Measurements from ENCODE around the gene C4BPB. TPM values are rescaled to one million over a fixed set of nuclear protein-coding genes. Genes with fewer than 3 reads are reported as not detected.

Gene C4BPB
- total RNA-seq (2016; rRNA removed; fragmentation: Illumina TruSeq; extraction: Trizol) = 115 and 155 TPM in 2 replicates
- 32.6 and 35.5 TPM in 2 replicates for total RNA-seq (2016; cell fraction: cytosol; rRNA removed; fragmentation: Illumina TruSeq; extraction: Trizol; ENCODE audit: low read depth)
- 103 and 158 TPM in 2 replicates for total RNA-seq (2016; cell fraction: insoluble cytoplasmic fraction; rRNA removed; fragmentation: Illumina TruSeq; extraction: Trizol)
- total RNA-seq (2016; cell fraction: membrane; rRNA removed; fragmentation: Illumina TruSeq; extraction: Trizol) = 54.7 and 56.1 TPM in 2 replicates
- 137 and 149 TPM in 2 replicates for total RNA-seq (2016; cell fraction: nucleus; rRNA removed; fragmentation: Illumina TruSeq; extraction: Trizol)
- polyA plus RNA-seq (2011; rRNA removed) = 266 and 267 TPM in 2 replicates
- polyA plus RNA-seq (2011; cell fraction: cytosol; rRNA removed) = 125 and 190 TPM in 2 replicates
- 342 and 476 TPM in 2 replicates for polyA plus RNA-seq (2011; cell fraction: nucleus; rRNA removed)
- 127 and 145 TPM in 2 replicates for polyA plus RNA-seq (2012)
- 28.4 and 30.6 TPM in 2 replicates for polyA plus RNA-seq (2016; cell fraction: cytosol; fragmentation: Illumina TruSeq; extraction: Trizol; ENCODE audit: low read depth)
- polyA plus RNA-seq (2016; cell fraction: insoluble cytoplasmic fraction; fragmentation: Illumina TruSeq; extraction: Trizol; ENCODE audit: low read depth) = 83.2 and 84.7 TPM in 2 replicates
- 38.4 and 38.5 TPM in 2 replicates for polyA plus RNA-seq (2016; cell fraction: membrane; fragmentation: Illumina TruSeq; extraction: Trizol; ENCODE audit: low read depth)
- 222 and 224 TPM in 2 replicates for polyA plus RNA-seq (2016; cell fraction: nucleus; fragmentation: Illumina TruSeq; extraction: Trizol; ENCODE audit: insufficient read depth, low read depth)
- 81.3 and 321 TPM in 2 replicates for polyA minus RNA-seq (2011; rRNA and poly(A)+ RNA removed; ENCODE audit: low replicate concordance)
- 34.7 and 50.0 TPM in 2 replicates for polyA minus RNA-seq (2011; cell fraction: cytosol; rRNA and poly(A)+ RNA removed)
- 175 and 265 TPM in 2 replicates for polyA minus RNA-seq (2011; cell fraction: nucleus; rRNA and poly(A)+ RNA removed)
- percentile 95 among the genes with signal in this experiment for Bru-seq, nascent RNA
- BruChase-seq, experiment 1, labeled RNA remaining after a 6-hour chase = percentile 96 among the genes with signal in this experiment
- BruChase-seq, experiment 2, labeled RNA remaining after a 2-hour chase = percentile 96 among the genes with signal in this experiment
- long read RNA-seq, experiment 1, transcript C4BPB-202 (6 exons, 1,113 nt) = minor isoform, 36 of 165 reads
- long read RNA-seq, experiment 1, transcript C4BPB-201 (6 exons, 1,117 nt) = major isoform, 74 of 165 reads
- long read RNA-seq, experiment 1, transcript C4BPB-204 (7 exons, 949 nt) = minor isoform, 21 of 165 reads
- long read RNA-seq, experiment 1, transcript C4BPB-203 (7 exons, 978 nt) = minor isoform, 7 of 165 reads
- long read RNA-seq, experiment 1, partial matches to known transcripts = 6 of 165 reads
- long read RNA-seq, experiment 1, other reads (novel, unspliced or antisense) = 20 of 165 reads
- long read RNA-seq, experiment 2, transcript C4BPB-202 (6 exons, 1,113 nt) = minor isoform, 27 of 166 reads
- long read RNA-seq, experiment 2, transcript C4BPB-204 (7 exons, 949 nt) = minor isoform, 8 of 166 reads
- long read RNA-seq, experiment 2, transcript C4BPB-201 (6 exons, 1,117 nt) = major isoform, 59 of 166 reads
- long read RNA-seq, experiment 2, partial matches to known transcripts = 22 of 166 reads
- long read RNA-seq, experiment 2, other reads (novel, unspliced or antisense) = 43 of 166 reads

GRCh38 chr1:207088701-207089626 lies at the start of gene C4BPB:
Gene C4BPB, plus strand, starts transcription at chr1:207088860. Its CDS starts 672 bp downstream, at chr1:207089532.
- Histone ChIP-seq H3K9ac (ENCODE audit: insufficient read depth, low read depth, low read length) (peak within 1 kb of the TSS; percentile 84), H3K4me3 (replicated peaks in 1 of 3; ENCODE audit: insufficient read depth in 1 of 3, low read depth in 2 of 3, low read length in 3 of 3) (peak within 1 kb of the TSS; percentile 70 to 94 (median 75))
- intact Hi-C loops (cut with micrococcal nuclease; ENCODE audit: unreplicated experiment) = loop anchor here (2.0 to 5.0 kb wide), 4 partner anchors 16 to 233 kb away; partner anchors contain the start of genes C4BPA and CD55
- TF ChIP-seq NR2F6 (IDR thresholded peaks at IDR 0.05) = peak; percentile 83
- TF ChIP-seq NR2F6 (CRISPR knock-in tag; IDR thresholded peaks at IDR 0.05) = peak; percentile 91
- peak; percentile 63; the same call in 1 of the 2 replicates for TF ChIP-seq THAP11 (CRISPR knock-in tag; IDR thresholded peaks at IDR 0.05)
- TF ChIP-seq TRIM22 (IDR thresholded peaks at IDR 0.05) = no peak
- no peak for TF ChIP-seq PTBP1 (IDR thresholded peaks at IDR 0.05; ENCODE audit: low read depth, low read length, poor library complexity, severe bottlenecking)
- TF ChIP-seq MAFK (conservative IDR thresholded peaks at IDR 0.05 in 1 of 2, IDR thresholded peaks at IDR 0.05 in 1 of 2; ENCODE audit: low read length in 2 of 2) = 0 out of 4 replicates have a peak, but pooled peaks of 1 of the 2 experiments have one; percentile 3
- TF ChIP-seq UBTF (CRISPR knock-in tag; IDR thresholded peaks at IDR 0.05) = peak; percentile 36; the same call in 1 of the 2 replicates
- no peak for TF ChIP-seq AKAP8 (CRISPR knock-in tag; IDR thresholded peaks at IDR 0.05)
- peak; percentile 76 for TF ChIP-seq ZEB1 (IDR thresholded peaks at IDR 0.05; ENCODE audit: insufficient replicate concordance, low read depth)
- no peak for TF ChIP-seq SOX6 (IDR thresholded peaks at IDR 0.05)
- peak; percentile 93 for TF ChIP-seq SOX6 (CRISPR knock-in tag; IDR thresholded peaks at IDR 0.05)
- TF ChIP-seq NFYB (CRISPR knock-in tag; IDR thresholded peaks at IDR 0.05) = no peak
- no peak for TF ChIP-seq ZNF569 (CRISPR knock-in tag; IDR thresholded peaks at IDR 0.05; ENCODE audit: borderline replicate concordance)

More at GRCh38 chr1:207088701-207089626, at the start of gene C4BPB:
- Histone ChIP-seq H3K4me2 (ENCODE audit: low read depth, low read length) (peak within 1 kb of the TSS; percentile 86), H4K20me1 (ENCODE audit: insufficient read depth, low read length) (no peaks in the 10 kb centered on the region), H3K36me3 (replicated peaks in 1 of 2; ENCODE audit: control insufficient read depth in 1 of 2, insufficient read depth in 2 of 2, low read length in 2 of 2) (peaks cover 1 to 14% of the 10 kb centered on the region in 2 experiments; a peak in 4 of 5 replicates), H3K27me3 (ENCODE audit: control insufficient read depth in 1 of 2, insufficient read depth in 2 of 2, low read length in 2 of 2) (no peaks in the 10 kb centered on the region; a peak in 1 of 5 replicates), H3K79me2 (ENCODE audit: insufficient read depth, low read length) (peaks cover 21% of the 10 kb centered on the region), H3K9me3 (ENCODE audit: low read length) (no peaks in the 10 kb centered on the region), H3K4me1 (ENCODE audit: insufficient read depth, low read length) (peaks cover 67% of the 10 kb centered on the region), H2AFZ (ENCODE audit: low read length) (peak within 1 kb of the TSS; percentile 44), H3K27ac (ENCODE audit: extremely low read length, insufficient read depth, low read length) (peak within 1 kb of the TSS; percentile 97)
- BruUV-seq (replicated peaks) = TSS peak; percentile 99
- WGBS (ENCODE audit: low lambda C conversion rate) = 0% methylated on average over 8 of the region's 9 CpGs
- FAIRE-seq (peak; percentile 100), DNase-seq (ENCODE audit: low spot score) (peak; percentile 95), ATAC-seq (peak; percentile 93)
- ChIA-PET CTCF (ENCODE audit: low intra/inter-chr PET ratio, low total read pairs) (no interaction called here), POLR2A (interaction anchor here (0.7 to 3.3 kb wide), 8 partner anchors 11 to 233 kb away, joined by 3 to 26 read pairs (median 13); partner anchors contain the start of genes C4BPA, CD55 and PFKFB2)
- in situ Hi-C loops (cut with HindIII; ENCODE audit: extremely low pct_ligation_motif_present, low pct_unique_long_range_greater_than_20kb) = loop anchor here (5.0 kb wide), 1 partner anchor 318 kb away; no protein-coding TSS in a partner anchor
